Measurements from ENCODE around the gene CACNG5.

The CACNG5 gene

DNA sequence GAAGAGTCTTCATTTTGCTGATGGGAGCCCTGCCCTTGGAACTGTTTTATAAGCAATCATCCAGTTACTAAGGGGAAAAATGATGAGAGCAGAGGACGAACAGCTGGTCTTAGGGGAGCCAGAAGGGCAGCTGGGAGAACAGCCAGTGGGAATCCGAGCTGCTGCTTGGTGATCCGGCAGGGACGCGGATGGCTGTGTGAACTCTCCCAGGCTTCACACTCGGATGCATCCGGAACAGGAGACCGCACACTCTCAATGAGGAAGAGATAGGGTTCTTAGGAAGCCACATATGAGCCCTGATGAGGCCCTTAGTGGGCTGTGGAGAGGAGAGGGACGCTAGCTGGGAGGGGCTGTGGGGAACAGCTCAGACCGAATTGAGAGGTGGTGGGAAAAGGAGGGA is 5.0 kb upstream of the CACNG5 start:
- no peak for DNase-seq (ENCODE audit: low read depth)
- no peak overlapping the region for H3K4me3 ChIP-seq (ENCODE audit: control insufficient read depth, low read depth, low read length)
- TF ChIP-seq, protein P1, sequence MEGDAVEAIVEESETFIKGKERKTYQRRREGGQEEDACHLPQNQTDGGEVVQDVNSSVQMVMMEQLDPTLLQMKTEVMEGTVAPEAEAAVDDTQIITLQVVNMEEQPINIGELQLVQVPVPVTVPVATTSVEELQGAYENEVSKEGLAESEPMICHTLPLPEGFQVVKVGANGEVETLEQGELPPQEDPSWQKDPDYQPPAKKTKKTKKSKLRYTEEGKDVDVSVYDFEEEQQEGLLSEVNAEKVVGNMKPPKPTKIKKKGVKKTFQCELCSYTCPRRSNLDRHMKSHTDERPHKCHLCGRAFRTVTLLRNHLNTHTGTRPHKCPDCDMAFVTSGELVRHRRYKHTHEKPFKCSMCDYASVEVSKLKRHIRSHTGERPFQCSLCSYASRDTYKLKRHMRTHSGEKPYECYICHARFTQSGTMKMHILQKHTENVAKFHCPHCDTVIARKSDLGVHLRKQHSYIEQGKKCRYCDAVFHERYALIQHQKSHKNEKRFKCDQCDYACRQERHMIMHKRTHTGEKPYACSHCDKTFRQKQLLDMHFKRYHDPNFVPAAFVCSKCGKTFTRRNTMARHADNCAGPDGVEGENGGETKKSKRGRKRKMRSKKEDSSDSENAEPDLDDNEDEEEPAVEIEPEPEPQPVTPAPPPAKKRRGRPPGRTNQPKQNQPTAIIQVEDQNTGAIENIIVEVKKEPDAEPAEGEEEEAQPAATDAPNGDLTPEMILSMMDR (IDR thresholded peaks at IDR 0.05; ENCODE audit: control insufficient read depth, insufficient read depth, low read depth, low read length, missing control alignments), result no peak

DNA sequence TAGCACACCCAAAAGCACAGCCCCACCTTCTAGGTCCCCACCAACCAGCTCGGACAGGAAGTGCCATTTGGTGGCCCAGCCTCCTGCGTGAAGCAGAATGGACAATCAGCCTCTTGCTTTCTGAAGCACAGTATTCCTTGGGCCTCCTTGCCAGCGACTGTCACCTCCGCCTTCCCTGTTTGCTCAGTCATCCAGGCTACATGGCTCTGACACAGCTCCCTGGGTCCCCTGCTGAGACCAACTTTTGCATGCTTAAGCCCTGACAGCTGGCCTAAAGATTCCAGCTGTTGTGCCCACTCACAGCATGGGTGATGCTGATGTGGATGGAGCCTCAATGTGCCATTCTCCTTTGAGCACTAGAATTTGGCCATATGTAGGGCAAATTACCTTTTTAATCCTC is 4.5 kb upstream of the CACNG5 start:
- TF ChIP-seq, protein P1 (IDR thresholded peaks at IDR 0.05; ENCODE audit: control insufficient read depth, insufficient read depth, low read depth, low read length, missing control alignments), result no peak
- no peak for DNase-seq (ENCODE audit: low read depth)
- H3K4me3 ChIP-seq (ENCODE audit: control insufficient read depth, low read depth, low read length), result no peak overlapping the region

DNA sequence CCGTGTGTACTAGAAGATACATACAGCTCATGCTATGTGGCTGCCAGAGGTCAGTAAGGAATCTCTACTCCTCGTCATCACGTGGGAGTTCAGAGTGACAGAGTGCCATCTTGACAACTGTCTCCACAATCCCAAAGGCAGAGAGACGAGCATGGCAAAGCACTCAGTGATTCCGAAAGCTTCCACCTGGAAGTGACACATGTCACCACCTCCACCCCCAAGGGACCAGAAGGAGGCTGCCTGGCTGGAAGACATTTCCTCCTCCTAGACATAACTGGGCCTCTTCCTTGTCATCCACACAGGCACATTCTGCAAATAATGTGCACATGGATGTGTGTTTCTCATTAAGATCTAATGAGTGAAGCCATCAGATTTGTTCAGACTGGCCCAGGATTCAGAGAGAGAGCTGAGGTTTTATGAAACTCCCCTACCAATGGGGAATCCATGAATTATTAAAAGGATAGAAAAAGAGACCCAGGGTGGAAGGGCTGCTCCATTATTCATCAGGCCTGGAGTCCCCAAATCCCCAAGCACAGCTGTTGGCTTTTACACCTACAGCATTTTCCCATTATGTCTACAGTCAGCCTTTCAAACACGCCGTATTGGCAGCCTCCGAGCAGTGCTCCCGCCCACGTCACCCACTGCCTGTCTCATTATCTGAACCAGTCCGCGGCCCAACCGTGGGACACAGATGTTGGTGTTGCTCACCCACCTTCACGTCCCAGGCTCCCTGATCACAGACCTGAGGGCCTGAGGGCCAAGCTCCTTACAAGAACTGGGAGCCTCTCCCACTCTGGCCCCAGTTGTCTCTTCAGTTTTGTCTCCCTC is 3.3 kb upstream of the CACNG5 start:
- TF ChIP-seq, protein P1 (IDR thresholded peaks at IDR 0.05; ENCODE audit: control insufficient read depth, insufficient read depth, low read depth, low read length, missing control alignments), result no peak
- no peak overlapping the region for H3K4me3 ChIP-seq (ENCODE audit: control insufficient read depth, low read depth, low read length)
- no peak for DNase-seq (ENCODE audit: low read depth)

DNA sequence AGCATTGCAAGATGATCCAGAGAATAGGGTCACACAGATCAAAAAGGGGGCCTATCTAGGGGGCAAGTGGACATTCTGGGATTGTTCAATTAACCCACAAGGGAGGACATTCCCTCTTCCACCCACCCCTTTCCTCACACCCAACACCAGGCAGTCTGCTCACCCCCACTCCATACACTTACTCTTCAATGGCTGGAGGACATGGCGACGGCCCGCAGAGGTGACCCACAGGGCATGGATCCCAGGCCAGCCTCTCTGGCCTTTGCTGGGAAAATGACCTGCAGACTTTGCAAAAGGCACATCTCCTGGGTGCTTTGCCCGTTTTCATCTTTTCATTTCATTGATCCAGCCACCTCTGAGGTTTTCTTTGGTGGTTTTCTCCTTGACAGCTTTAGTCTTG is 1.7 kb upstream of the CACNG5 start:
- TF ChIP-seq, protein P1 (IDR thresholded peaks at IDR 0.05; ENCODE audit: control insufficient read depth, insufficient read depth, low read depth, low read length, missing control alignments), result no peak
- H3K4me3 ChIP-seq (ENCODE audit: control insufficient read depth, low read depth, low read length), result no peak overlapping the region
- DNase-seq (ENCODE audit: low read depth), result no peak

DNA sequence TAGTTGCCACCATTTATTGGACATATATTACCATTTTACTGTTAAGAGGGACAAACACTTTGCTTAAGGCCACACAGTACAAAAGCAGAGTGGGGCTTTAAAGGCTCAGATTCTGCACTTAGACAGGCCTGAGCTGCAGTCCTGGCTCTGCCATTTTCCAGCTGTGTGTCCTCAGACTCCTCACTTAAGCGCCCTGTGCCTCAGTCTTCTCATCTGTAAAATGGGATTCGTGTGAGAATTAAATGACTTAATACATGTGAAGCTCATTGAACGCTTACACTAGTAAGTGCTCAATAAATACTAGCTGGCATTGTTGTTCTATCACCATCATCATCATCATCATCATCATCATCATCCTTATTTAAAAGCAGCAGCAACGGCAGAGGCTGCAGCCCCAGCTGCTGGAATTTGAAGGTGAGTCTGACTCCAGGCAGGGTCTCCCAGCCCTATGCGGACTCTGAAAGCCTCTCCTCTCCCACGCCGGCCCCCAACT is 445 bp upstream of the CACNG5 start:
- DNase-seq (ENCODE audit: low read depth), result no peak
- no peak overlapping the region for H3K4me3 ChIP-seq (ENCODE audit: control insufficient read depth, low read depth, low read length)

DNA sequence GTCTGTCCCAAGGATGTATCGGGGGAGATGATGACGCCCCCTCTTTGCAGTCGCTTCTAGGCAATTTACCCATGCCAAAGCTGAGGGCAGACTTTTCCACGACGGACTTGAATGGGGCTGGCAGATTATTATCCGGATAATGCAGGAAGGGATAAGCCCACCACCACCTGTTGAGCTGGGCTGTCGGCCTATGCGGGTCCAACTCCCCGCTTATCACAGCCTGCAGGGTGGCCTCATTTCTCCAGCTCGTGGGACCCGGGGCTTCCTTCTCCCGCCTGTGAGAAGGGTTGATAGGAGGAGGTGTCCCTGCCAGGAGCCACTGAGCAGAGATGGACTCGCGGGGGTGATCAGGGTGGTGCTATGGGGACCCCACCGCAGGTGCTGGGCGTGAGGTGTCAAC is 559 bp downstream of the CACNG5 start:
- no peak for DNase-seq (ENCODE audit: low read depth)
- no peak overlapping the region for H3K4me3 ChIP-seq (ENCODE audit: control insufficient read depth, low read depth, low read length)
- TF ChIP-seq, protein P1 (IDR thresholded peaks at IDR 0.05; ENCODE audit: control insufficient read depth, insufficient read depth, low read depth, low read length, missing control alignments), result no peak

More for the DNA sequence above, 445 bp upstream of the CACNG5 start:
- TF ChIP-seq, protein P1 (IDR thresholded peaks at IDR 0.05; ENCODE audit: control insufficient read depth, insufficient read depth, low read depth, low read length, missing control alignments), result no peak
